Hematopoietic multipotent progenitor cell treated with erythropoietin and hydrocortisone succinate and interleukin-3 and kit ligand, for 4 days (in vitro differentiated cells): Measurements from ENCODE around the gene CDH18.

Experiments used
- DNase-seq: peaks from one replicate; pipeline ENCODE4 v3.0.0-alpha.2; 2015

CDH18 gene

GRCh38 chr5:19728571-19728970 lies 259.4 kb downstream of the CDH18 start:
- no peak for DNase-seq

- DNase-seq, result no peak
Observed at GRCh38 chr5:19719109-19719508, 268.9 kb downstream of the CDH18 start.

- DNase-seq, result no peak
Observed at GRCh38 chr5:19713740-19714139, 274.3 kb downstream of the CDH18 start.

- no peak for DNase-seq
Observed at GRCh38 chr5:19709403-19709802, 278.6 kb downstream of the CDH18 start.

GRCh38 chr5:19706776-19707175 lies 281.2 kb downstream of the CDH18 start:
- DNase-seq, result no peak

- no peak for DNase-seq
Observed at GRCh38 chr5:19701731-19702130, 286.3 kb downstream of the CDH18 start.

GRCh38 chr5:19694949-19695611 lies 292.9 kb downstream of the CDH18 start:
- no peak for DNase-seq

GRCh38 chr5:19690978-19691377 lies 297.0 kb downstream of the CDH18 start:
- DNase-seq, result no peak

- DNase-seq, result no peak
Observed at GRCh38 chr5:19685473-19685872, 302.5 kb downstream of the CDH18 start.

GRCh38 chr5:19676895-19677294 lies 311.1 kb downstream of the CDH18 start:
- no peak for DNase-seq

- no peak for DNase-seq
Observed at GRCh38 chr5:19660679-19661078, 327.3 kb downstream of the CDH18 start.

- no peak for DNase-seq
Observed at GRCh38 chr5:19655627-19656026, 332.4 kb downstream of the CDH18 start.

GRCh38 chr5:19638461-19638860 lies 349.5 kb downstream of the CDH18 start:
- no peak for DNase-seq

GRCh38 chr5:19630876-19631275 lies 357.1 kb downstream of the CDH18 start:
- DNase-seq, result no peak

- no peak for DNase-seq
Observed at GRCh38 chr5:19626211-19626610, 361.8 kb downstream of the CDH18 start.

- no peak for DNase-seq
Observed at GRCh38 chr5:19625562-19625961, 362.4 kb downstream of the CDH18 start.

GRCh38 chr5:19619571-19619970 lies 368.4 kb downstream of the CDH18 start:
- DNase-seq, result peak; percentile 46

GRCh38 chr5:19616701-19617215 lies 371.2 kb downstream of the CDH18 start:
- DNase-seq, result no peak

GRCh38 chr5:19615661-19616060 lies 372.3 kb downstream of the CDH18 start:
- no peak for DNase-seq

GRCh38 chr5:19615071-19615470 lies 372.9 kb downstream of the CDH18 start:
- no peak for DNase-seq

- DNase-seq, result peak; percentile 33
Observed at GRCh38 chr5:19608444-19609002, 379.5 kb downstream of the CDH18 start.

GRCh38 chr5:19605846-19606407 lies 382.1 kb downstream of the CDH18 start:
- no peak for DNase-seq

- DNase-seq, result no peak
Observed at GRCh38 chr5:19584131-19584530, 403.9 kb downstream of the CDH18 start.

- DNase-seq, result no peak
Observed at GRCh38 chr5:19577882-19578281, 410.1 kb downstream of the CDH18 start.

- no peak for DNase-seq
Observed at GRCh38 chr5:19568004-19568403, 420.0 kb downstream of the CDH18 start.
